Testis (tissue), 3 donors: ENCODE measurements around the gene ZNF805. TPM values are rescaled to one million over a fixed set of nuclear protein-coding genes. Genes with fewer than 3 reads are reported as not detected.
"Not testable (repeated sequence)": the region's sequence is repeated elsewhere in the genome, so short reads cannot be mapped to it uniquely, and the experiment has no call there.

ENCODE experiments used
- DNase-seq: peaks from one replicate; pipeline ENCODE4 v3.0.0-alpha.2; 2019
- H3K27ac ChIP-seq, 2 donors: fragments of 200-600 bp; sonication (generic); one replicate each; pipeline ENCODE4 v1.5.1; 2019
- H3K27me3 ChIP-seq: fragments of 200-600 bp; sonication (generic); one replicate; pipeline ENCODE4 v1.5.1; 2019
- H3K36me3 ChIP-seq: fragments of 200-600 bp; sonication (generic); one replicate; pipeline ENCODE4 v1.5.1; 2017; ENCODE audit warnings: low read depth; ENCODE audit errors: missing control alignments
- H3K4me1 ChIP-seq: fragments of 200-600 bp; sonication (generic); one replicate; pipeline ENCODE4 v1.5.1; 2019
- H3K4me3 ChIP-seq, 2 donors: fragments of 200-600 bp; sonication (generic); one replicate each; pipeline ENCODE4 v1.5.1; 2017 to 2019
- H3K9me3 ChIP-seq: fragments of 200-600 bp; sonication (generic); one replicate; pipeline ENCODE4 v1.5.1; 2017
- CTCF ChIP-seq, 3 experiments: fragments of 450-650 bp in 2 of 3; fragments of 200-600 bp in 1 of 3; sonication (generic) in 1 of 3; IDR thresholded peaks; one replicate each; pipeline ENCODE4 v1.5.1; 2016 to 2019; ENCODE audit warnings: antibody characterized with exemption in 3 of 3, mild to moderate bottlenecking in 2 of 3, moderate library complexity in 1 of 3
- POLR2A ChIP-seq: fragments of 450-650 bp; IDR thresholded peaks from one replicate; pipeline ENCODE4 v1.6.1; 2017; ENCODE audit warnings: antibody characterized with exemption, mild to moderate bottlenecking, moderate library complexity
- WGBS, 2 donors: methylation state at CpG; one replicate each; pipeline ENCODE4 v1.1.5; 2018; 5-methylcytosine and 5-hydroxymethylcytosine counted together
- intact Hi-C: fragments of 100-400 bp; cut with DNase I; formaldehyde crosslinking; loops from one replicate; pipeline ENCODE4 v1.15.1; 2023; ENCODE audit warnings: low total_unique reads
- polyA plus RNA-seq: library from polyadenylated mRNA; stranded (reverse); fragments of 350-450 nt; fragmentation: Illumina TruSeq; extraction: RNeasy Lipid Tissue Mini Kit (QIAGEN cat#74804); gene quantifications from one replicate; pipeline ENCODE4 v1.2.3, GENCODE V29; 2014; ENCODE audit warnings: low read depth, low replicate concordance; ENCODE audit not compliant: insufficient read depth
- total RNA-seq, 2 donors: library from RNA; depleted of rRNA; stranded (reverse); fragments of >200 nt; gene quantifications; one replicate each; pipeline ENCODE4 v1.2.3, GENCODE V29; 2016

ZNF805 gene
- total and polyA plus RNA-seq, 3 donors from 2014 or later, result 6.8 to 23.0 (median 19.6) TPM

GRCh38 chr19:57244513-57244912 is 4.1 kb downstream of the ZNF805 start:
- no peaks in the 10 kb centered on the region for H3K36me3 ChIP-seq

GRCh38 chr19:57245066-57245465 is 4.6 kb downstream of the ZNF805 start:
- H3K9me3 ChIP-seq, result no peaks in the 10 kb centered on the region
- WGBS, 2 donors, result 89 to 96% methylated on average over 5 of the region's 5 CpGs
- no peak for TF ChIP-seq CTCF (IDR thresholded peaks at IDR 0.05)
- TF ChIP-seq POLR2A, result no peak
- H3K27ac ChIP-seq, result no peak overlapping the region
- H3K27me3 ChIP-seq, result no peaks in the 10 kb centered on the region
- peaks cover 14% of the 10 kb centered on the region for H3K4me1 ChIP-seq
- no peak for DNase-seq
- H3K4me3 ChIP-seq, result no peak overlapping the region
- intact Hi-C loops, result no loop called here
- H3K36me3 ChIP-seq, result no peaks in the 10 kb centered on the region

More at GRCh38 chr19:57244513-57244912, 4.1 kb downstream of the ZNF805 start:
- no peak overlapping the region for H3K4me3 ChIP-seq
- H3K27ac ChIP-seq, result no peak overlapping the region
- no peak for DNase-seq
- TF ChIP-seq CTCF (IDR thresholded peaks at IDR 0.05) (no peak), POLR2A (no peak)
- intact Hi-C loops, result no loop called here
- H3K9me3 ChIP-seq, result no peaks in the 10 kb centered on the region
- H3K27me3 ChIP-seq, result no peaks in the 10 kb centered on the region
- peaks cover 14% of the 10 kb centered on the region for H3K4me1 ChIP-seq
- 82 to 96% methylated on average over 3 to 5 of the region's 5 CpGs for WGBS, 2 donors

GRCh38 chr19:57245959-57246358 is 5.5 kb downstream of the ZNF805 start:
- Histone ChIP-seq H3K27me3 (no peaks in the 10 kb centered on the region), H3K4me1 (peaks cover 14% of the 10 kb centered on the region), H3K9me3 (no peaks in the 10 kb centered on the region), H3K4me3 (no peak overlapping the region), H3K36me3 (no peaks in the 10 kb centered on the region), H3K27ac (no peak overlapping the region)
- DNase-seq, result no peak
- 82 to 91% methylated on average over 5 to 6 of the region's 6 CpGs for WGBS, 2 donors
- no peak for TF ChIP-seq CTCF (IDR thresholded peaks at IDR 0.05)
- no peak for TF ChIP-seq POLR2A
- intact Hi-C loops, result no loop called here

- H3K4me1 ChIP-seq, result no peaks in the 10 kb centered on the region
- intact Hi-C loops, result no loop called here
- H3K36me3 ChIP-seq, result no peaks in the 10 kb centered on the region
- H3K4me3 ChIP-seq, result no peak overlapping the region
- H3K9me3 ChIP-seq, result no peaks in the 10 kb centered on the region
- DNase-seq, result no peak
- TF ChIP-seq POLR2A (no peak), CTCF (IDR thresholded peaks at IDR 0.05) (no peak)
- WGBS, 2 donors, result 82 to 92% methylated on average over 6 of the region's 6 CpGs
- H3K27me3 ChIP-seq, result no peaks in the 10 kb centered on the region
- no peak overlapping the region for H3K27ac ChIP-seq
Measured at GRCh38 chr19:57248646-57249045, 8.2 kb downstream of the ZNF805 start.

- no peak for DNase-seq
- TF ChIP-seq CTCF (IDR thresholded peaks at IDR 0.05) (no peak), POLR2A (no peak)
- intact Hi-C loops, result no loop called here
- H3K36me3 ChIP-seq, result no peaks in the 10 kb centered on the region
- no peak overlapping the region for H3K27ac ChIP-seq
- H3K27me3 ChIP-seq, result no peaks in the 10 kb centered on the region
- no peak overlapping the region for H3K4me3 ChIP-seq
- WGBS, 2 donors, result 92 to 96% methylated on average over 1 of the region's 1 CpG
- H3K9me3 ChIP-seq, result no peaks in the 10 kb centered on the region
- no peaks in the 10 kb centered on the region for H3K4me1 ChIP-seq
Measured at GRCh38 chr19:57249329-57249728, 8.9 kb downstream of the ZNF805 start.

GRCh38 chr19:57253767-57254166 is 13.3 kb downstream of the ZNF805 start:
- H3K9me3 ChIP-seq, H3K4me3 ChIP-seq, DNase-seq, H3K27ac ChIP-seq, H3K36me3 ChIP-seq, H3K4me1 ChIP-seq, H3K27me3 ChIP-seq, intact Hi-C loops: not testable (repeated sequence)
- WGBS, 2 donors, result 87 to 98% methylated on average over 8 to 11 of the region's 11 CpGs
